ENCODE measurements around the gene TPX2.

TPX2 gene, protein sequence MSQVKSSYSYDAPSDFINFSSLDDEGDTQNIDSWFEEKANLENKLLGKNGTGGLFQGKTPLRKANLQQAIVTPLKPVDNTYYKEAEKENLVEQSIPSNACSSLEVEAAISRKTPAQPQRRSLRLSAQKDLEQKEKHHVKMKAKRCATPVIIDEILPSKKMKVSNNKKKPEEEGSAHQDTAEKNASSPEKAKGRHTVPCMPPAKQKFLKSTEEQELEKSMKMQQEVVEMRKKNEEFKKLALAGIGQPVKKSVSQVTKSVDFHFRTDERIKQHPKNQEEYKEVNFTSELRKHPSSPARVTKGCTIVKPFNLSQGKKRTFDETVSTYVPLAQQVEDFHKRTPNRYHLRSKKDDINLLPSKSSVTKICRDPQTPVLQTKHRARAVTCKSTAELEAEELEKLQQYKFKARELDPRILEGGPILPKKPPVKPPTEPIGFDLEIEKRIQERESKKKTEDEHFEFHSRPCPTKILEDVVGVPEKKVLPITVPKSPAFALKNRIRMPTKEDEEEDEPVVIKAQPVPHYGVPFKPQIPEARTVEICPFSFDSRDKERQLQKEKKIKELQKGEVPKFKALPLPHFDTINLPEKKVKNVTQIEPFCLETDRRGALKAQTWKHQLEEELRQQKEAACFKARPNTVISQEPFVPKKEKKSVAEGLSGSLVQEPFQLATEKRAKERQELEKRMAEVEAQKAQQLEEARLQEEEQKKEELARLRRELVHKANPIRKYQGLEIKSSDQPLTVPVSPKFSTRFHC

DNA sequence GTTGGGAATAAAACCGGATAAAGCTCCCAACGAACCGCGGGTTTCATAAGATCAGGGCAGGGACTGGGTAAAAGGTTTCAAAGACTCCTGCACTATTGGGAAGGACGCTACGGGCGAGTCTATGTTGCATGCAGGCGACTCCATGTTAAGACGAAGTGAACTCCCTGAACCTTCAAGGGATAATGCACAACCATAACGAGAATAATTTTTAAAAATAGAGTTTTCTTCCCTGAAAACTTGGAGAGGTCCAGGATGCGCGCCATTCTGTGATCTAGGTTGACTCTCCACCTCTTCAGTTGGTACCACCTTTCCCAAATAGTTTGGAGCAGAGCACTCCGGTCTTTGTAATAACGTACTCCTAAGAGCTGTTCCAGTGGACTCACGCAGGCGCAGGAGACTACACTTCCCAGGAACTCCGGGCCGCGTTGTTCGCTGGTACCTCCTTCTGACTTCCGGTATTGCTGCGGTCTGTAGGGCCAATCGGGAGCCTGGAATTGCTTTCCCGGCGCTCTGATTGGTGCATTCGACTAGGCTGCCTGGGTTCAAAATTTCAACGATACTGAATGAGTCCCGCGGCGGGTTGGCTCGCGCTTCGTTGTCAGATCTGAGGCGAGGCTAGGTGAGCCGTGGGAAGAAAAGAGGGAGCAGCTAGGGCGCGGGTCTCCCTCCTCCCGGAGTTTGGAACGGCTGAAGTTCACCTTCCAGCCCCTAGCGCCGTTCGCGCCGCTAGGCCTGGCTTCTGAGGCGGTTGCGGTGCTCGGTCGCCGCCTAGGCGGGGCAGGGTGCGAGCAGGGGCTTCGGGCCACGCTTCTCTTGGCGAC, at the start of gene TPX2:
TPX2 (plus strand) TSS at position 562 of the 821 bp plus-strand sequence. CDS start 18,187 bp downstream, outside the sequence.
- H3K9me3 ChIP-seq (ENCODE audit: control insufficient read depth in 2 of 2, low read length in 2 of 2), result no peaks in the 10 kb centered on the region
- peak within 1 kb of the TSS; percentile 86 to 95 for H3K4me3 ChIP-seq (ENCODE audit: low read length in 2 of 2)
- H3K36me3 ChIP-seq (ENCODE audit: control insufficient read depth in 2 of 2, insufficient read depth in 2 of 2, low read length in 2 of 2), result no peaks in the 10 kb centered on the region
- peak within 1 kb of the TSS; percentile 54 to 82 for H3K27ac ChIP-seq (ENCODE audit: low read depth in 2 of 2, low read length in 2 of 2)
- peak within 1 kb of the TSS; percentile 79 to 86 for H3K9ac ChIP-seq (ENCODE audit: low read depth in 1 of 2, low read length in 2 of 2)
- H3K27me3 ChIP-seq (ENCODE audit: control insufficient read depth in 2 of 2, insufficient read depth in 2 of 2, low read length in 2 of 2), result no peaks in the 10 kb centered on the region
- peaks cover 3 to 5% of the 10 kb centered on the region in 2 donors for H3K4me1 ChIP-seq (ENCODE audit: control insufficient read depth in 2 of 2, insufficient read depth in 2 of 2, low read length in 2 of 2)

DNA sequence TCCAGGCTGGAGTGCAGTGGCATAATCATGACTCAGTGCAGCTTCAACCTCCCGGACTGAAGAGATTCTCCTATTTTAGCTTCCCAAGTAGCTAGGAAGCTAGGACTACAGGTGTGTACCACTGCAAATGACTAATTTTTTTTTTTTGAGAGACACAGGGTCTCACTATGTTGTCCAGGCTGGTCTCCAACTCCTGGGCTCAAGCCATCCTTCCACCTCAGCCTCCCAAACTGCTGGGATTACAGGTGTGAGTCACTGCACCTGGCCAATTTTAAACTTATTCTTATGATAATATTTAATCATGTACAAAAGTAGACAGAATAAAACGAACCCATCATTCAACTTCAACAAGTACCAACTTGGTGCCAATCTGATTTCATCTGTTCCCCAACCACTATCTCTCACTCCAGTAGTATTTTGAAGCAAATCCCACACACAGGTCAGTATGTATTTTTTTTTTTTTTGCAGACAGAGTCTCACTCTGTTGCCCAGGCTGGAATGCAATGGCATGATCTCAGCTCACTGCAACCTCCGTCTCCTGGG, 48.9 kb upstream of the TPX2 start:
- H3K4me3 ChIP-seq (ENCODE audit: low read length in 2 of 2), result no peak overlapping the region
- no peaks in the 10 kb centered on the region for H3K27me3 ChIP-seq (ENCODE audit: control insufficient read depth in 2 of 2, insufficient read depth in 2 of 2, low read length in 2 of 2)
- peaks cover 14 to 19% of the 10 kb centered on the region in 2 donors for H3K36me3 ChIP-seq (ENCODE audit: control insufficient read depth in 2 of 2, insufficient read depth in 2 of 2, low read length in 2 of 2)
- H3K27ac ChIP-seq (ENCODE audit: low read depth in 2 of 2, low read length in 2 of 2), result no peak overlapping the region
- no peaks in the 10 kb centered on the region for H3K9me3 ChIP-seq (ENCODE audit: control insufficient read depth in 2 of 2, low read length in 2 of 2)
- no peak overlapping the region for H3K9ac ChIP-seq (ENCODE audit: low read depth in 1 of 2, low read length in 2 of 2)
- peaks cover 9 to 12% of the 10 kb centered on the region in 2 donors for H3K4me1 ChIP-seq (ENCODE audit: control insufficient read depth in 2 of 2, insufficient read depth in 2 of 2, low read length in 2 of 2)

DNA sequence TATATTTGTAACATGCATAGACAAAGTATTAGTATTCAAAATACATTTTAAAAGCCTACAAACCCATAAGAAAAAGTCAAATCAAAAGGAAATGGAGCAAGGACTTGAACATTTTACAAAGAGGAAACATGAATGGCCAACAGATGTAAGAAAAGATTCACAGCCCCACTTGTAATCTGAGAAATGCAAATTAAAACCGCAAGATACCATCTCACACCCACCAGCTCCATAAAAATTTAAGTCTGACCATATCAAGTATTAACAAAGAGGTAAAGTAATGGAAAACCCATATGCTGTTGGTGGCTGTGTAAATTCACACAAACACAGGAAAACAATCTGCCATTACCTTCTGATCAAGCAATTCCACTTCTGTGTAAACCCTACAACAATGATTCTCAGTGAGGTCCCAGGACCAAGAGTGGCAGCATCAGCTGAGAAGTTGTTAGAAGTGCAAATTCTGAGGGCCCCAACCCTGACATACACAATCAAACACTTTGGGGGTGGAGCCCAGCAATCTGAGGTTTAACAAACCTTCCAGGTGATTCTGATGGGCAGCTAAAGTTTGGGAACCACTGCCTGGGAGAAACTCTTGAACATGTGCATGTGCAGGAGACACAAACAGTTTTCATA, 47.3 kb upstream of the TPX2 start:
- Histone ChIP-seq H3K4me3 (ENCODE audit: low read length in 2 of 2) (no peak overlapping the region), H3K36me3 (ENCODE audit: control insufficient read depth in 2 of 2, insufficient read depth in 2 of 2, low read length in 2 of 2) (peaks cover 18 to 22% of the 10 kb centered on the region in 2 donors), H3K4me1 (ENCODE audit: control insufficient read depth in 2 of 2, insufficient read depth in 2 of 2, low read length in 2 of 2) (peaks cover 1 to 5% of the 10 kb centered on the region in 2 donors), H3K9me3 (ENCODE audit: control insufficient read depth in 2 of 2, low read length in 2 of 2) (no peaks in the 10 kb centered on the region), H3K9ac (ENCODE audit: low read depth in 1 of 2, low read length in 2 of 2) (no peak overlapping the region), H3K27ac (ENCODE audit: low read depth in 2 of 2, low read length in 2 of 2) (peak overlapping the region in 1 of 2 donors; percentile 35), H3K27me3 (ENCODE audit: control insufficient read depth in 2 of 2, insufficient read depth in 2 of 2, low read length in 2 of 2) (no peaks in the 10 kb centered on the region)

DNA sequence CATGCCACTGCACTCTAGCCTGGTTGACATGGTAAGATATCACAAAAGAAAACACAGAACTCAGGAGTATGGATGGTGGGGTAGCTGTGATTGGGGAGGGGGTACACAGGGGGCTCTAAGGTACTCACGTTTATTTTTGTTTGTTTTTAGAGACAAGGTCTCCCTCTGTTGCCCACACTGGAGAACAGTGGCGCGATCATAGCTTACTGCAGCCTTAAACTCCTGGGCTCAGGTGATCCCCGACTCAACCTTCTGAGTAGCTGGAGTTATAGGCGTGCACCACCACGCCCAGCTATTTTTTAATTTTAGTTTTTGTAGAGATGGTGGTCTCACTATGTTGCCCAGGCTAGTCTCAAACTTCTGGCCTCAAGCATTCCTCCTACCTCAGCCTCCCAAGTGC, 45.7 kb upstream of the TPX2 start:
- H3K27ac ChIP-seq (ENCODE audit: low read depth in 2 of 2, low read length in 2 of 2), result no peak overlapping the region
- no peak overlapping the region for H3K4me3 ChIP-seq (ENCODE audit: low read length in 2 of 2)
- no peak overlapping the region for H3K9ac ChIP-seq (ENCODE audit: low read depth in 1 of 2, low read length in 2 of 2)
- H3K27me3 ChIP-seq (ENCODE audit: control insufficient read depth in 2 of 2, insufficient read depth in 2 of 2, low read length in 2 of 2), result no peaks in the 10 kb centered on the region
- peaks cover 9 to 14% of the 10 kb centered on the region in 2 donors for H3K36me3 ChIP-seq (ENCODE audit: control insufficient read depth in 2 of 2, insufficient read depth in 2 of 2, low read length in 2 of 2)
- H3K4me1 ChIP-seq (ENCODE audit: control insufficient read depth in 2 of 2, insufficient read depth in 2 of 2, low read length in 2 of 2), result peaks cover 2 to 8% of the 10 kb centered on the region in 2 donors
- H3K9me3 ChIP-seq (ENCODE audit: control insufficient read depth in 2 of 2, low read length in 2 of 2), result no peaks in the 10 kb centered on the region

DNA sequence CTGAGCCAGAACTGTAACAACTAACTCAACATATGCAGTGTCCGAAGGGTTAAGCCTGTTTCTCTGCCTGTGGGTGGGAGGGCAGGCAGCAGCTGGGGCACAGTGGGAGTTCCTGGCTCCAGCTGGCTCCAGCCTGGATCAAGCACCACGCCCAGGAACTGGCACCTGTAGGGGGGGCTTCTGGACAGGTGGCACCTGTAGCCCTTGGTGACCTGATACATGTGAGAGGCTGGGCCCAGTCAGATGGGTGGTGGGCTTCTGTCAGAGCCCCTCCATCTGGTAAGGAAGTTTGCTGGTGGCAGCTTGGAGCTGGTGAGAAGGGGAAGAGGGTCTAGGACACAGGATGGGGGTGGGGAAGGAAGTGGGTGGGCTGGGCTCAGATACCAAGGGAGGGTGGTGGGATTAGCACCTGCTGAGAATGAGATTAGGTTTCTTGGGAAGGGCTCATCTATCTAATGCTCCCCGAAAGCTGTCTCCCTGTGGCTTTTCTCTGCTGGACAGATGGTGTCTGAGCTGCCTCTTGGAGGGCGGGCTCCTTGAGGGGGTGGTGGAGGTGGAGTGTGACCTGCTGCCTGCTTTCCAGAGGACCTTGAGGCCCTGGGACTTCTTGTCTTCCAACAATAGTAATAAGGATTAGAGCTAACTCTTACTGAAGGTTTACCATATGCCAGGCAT, 45.0 kb upstream of the TPX2 start:
- Histone ChIP-seq H3K4me1 (ENCODE audit: control insufficient read depth in 2 of 2, insufficient read depth in 2 of 2, low read length in 2 of 2) (peaks cover 8 to 13% of the 10 kb centered on the region in 2 donors), H3K27ac (ENCODE audit: low read depth in 2 of 2, low read length in 2 of 2) (peak overlapping the region; percentile 46 to 52), H3K9me3 (ENCODE audit: control insufficient read depth in 2 of 2, low read length in 2 of 2) (no peaks in the 10 kb centered on the region), H3K27me3 (ENCODE audit: control insufficient read depth in 2 of 2, insufficient read depth in 2 of 2, low read length in 2 of 2) (no peaks in the 10 kb centered on the region), H3K4me3 (ENCODE audit: low read length in 2 of 2) (no peak overlapping the region), H3K9ac (ENCODE audit: low read depth in 1 of 2, low read length in 2 of 2) (no peak overlapping the region), H3K36me3 (ENCODE audit: control insufficient read depth in 2 of 2, insufficient read depth in 2 of 2, low read length in 2 of 2) (peaks cover 9 to 12% of the 10 kb centered on the region in 2 donors)

DNA sequence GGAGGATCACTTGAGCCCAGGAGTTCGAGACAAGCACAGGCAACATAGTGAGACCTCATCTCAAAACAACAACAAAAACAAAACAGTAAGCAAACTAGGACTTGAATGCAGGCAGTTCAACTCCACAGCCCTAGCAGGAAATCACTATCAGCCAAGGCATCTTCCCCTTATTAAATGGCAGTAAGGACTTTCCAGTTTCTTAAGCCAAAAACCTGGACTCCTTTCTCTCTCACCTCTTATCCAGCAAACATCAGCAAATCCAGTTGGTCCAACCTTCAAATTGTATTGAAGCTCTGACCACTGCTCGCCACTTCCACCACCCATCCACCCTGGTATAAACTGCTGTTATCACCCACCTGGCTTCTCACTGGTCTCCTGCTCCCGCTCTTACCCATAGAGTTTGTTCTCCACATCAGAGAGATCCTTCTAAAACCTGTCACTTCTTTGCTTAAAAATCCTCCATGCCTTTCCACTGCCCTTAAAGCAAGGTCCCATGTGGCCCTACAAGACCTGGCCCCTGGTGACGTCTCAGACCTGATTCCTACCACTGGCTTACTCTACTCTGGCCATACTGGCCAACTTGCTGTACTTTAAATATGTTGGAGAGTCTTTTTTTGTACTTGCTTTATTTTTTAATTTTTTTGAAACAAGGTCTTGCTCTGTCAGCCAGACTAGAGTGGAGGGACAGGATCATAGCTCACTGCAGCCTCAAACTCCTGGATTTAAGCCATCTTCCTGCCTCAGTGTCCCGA, 44.1 kb upstream of the TPX2 start:
- Histone ChIP-seq H3K27ac (ENCODE audit: low read depth in 2 of 2, low read length in 2 of 2) (peak overlapping the region; percentile 1 to 52), H3K27me3 (ENCODE audit: control insufficient read depth in 2 of 2, insufficient read depth in 2 of 2, low read length in 2 of 2) (no peaks in the 10 kb centered on the region), H3K9ac (ENCODE audit: low read depth in 1 of 2, low read length in 2 of 2) (no peak overlapping the region), H3K36me3 (ENCODE audit: control insufficient read depth in 2 of 2, insufficient read depth in 2 of 2, low read length in 2 of 2) (peaks cover 9 to 12% of the 10 kb centered on the region in 2 donors), H3K9me3 (ENCODE audit: control insufficient read depth in 2 of 2, low read length in 2 of 2) (no peaks in the 10 kb centered on the region), H3K4me3 (ENCODE audit: low read length in 2 of 2) (no peak overlapping the region), H3K4me1 (ENCODE audit: control insufficient read depth in 2 of 2, insufficient read depth in 2 of 2, low read length in 2 of 2) (peaks cover 16 to 22% of the 10 kb centered on the region in 2 donors)

DNA sequence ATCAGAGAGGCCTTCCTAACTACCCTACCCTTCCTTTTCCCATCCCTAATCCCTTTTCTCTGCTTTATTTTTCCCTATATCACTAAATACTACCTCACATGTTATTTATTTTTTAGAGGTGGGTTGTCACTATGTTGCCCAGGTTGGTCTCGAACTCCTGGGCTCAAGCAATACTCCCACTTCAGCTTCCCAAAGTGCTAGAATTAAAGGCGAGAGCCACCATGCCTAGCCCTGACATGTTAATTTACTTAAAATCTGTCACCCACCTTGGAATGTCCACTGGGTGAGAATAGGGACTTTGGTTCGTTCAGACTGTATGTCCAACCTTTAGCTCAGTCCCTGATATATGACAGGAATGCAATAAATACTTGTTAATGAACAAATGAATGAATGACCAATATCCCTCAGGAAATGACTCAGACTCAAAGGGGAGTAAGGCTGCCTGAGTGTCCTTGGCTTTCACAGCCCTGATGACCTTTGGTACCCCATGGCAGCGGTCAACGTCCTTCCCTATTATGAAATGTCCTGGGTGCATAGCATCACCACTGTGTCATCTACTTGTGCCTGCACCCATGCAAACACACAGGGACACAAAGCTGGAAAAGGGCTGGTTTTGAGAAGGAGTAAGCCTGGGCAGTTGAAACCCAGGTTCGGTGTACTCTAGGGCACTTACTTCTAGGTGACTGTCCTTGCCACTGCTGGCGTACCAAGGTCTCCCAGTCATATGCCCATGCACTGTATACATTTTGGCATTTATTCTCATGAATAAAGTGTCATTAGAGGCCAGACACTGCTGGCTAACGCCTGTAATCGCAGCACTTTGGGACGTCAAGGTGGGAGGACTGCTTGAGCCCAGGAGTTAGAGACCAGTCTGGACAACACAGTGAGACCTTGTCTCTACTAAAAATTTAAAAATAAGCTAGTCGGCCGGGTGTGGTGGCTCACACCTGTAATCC, 43.0 kb upstream of the TPX2 start:
- no peak overlapping the region for H3K9ac ChIP-seq (ENCODE audit: low read depth in 1 of 2, low read length in 2 of 2)
- no peaks in the 10 kb centered on the region for H3K9me3 ChIP-seq (ENCODE audit: control insufficient read depth in 2 of 2, low read length in 2 of 2)
- no peak overlapping the region for H3K4me3 ChIP-seq (ENCODE audit: low read length in 2 of 2)
- H3K36me3 ChIP-seq (ENCODE audit: control insufficient read depth in 2 of 2, insufficient read depth in 2 of 2, low read length in 2 of 2), result peaks cover 9 to 15% of the 10 kb centered on the region in 2 donors
- peaks cover 16 to 25% of the 10 kb centered on the region in 2 donors for H3K4me1 ChIP-seq (ENCODE audit: control insufficient read depth in 2 of 2, insufficient read depth in 2 of 2, low read length in 2 of 2)
- no peaks in the 10 kb centered on the region for H3K27me3 ChIP-seq (ENCODE audit: control insufficient read depth in 2 of 2, insufficient read depth in 2 of 2, low read length in 2 of 2)
- H3K27ac ChIP-seq (ENCODE audit: low read depth in 2 of 2, low read length in 2 of 2), result peak overlapping the region; percentile 25 to 40

DNA sequence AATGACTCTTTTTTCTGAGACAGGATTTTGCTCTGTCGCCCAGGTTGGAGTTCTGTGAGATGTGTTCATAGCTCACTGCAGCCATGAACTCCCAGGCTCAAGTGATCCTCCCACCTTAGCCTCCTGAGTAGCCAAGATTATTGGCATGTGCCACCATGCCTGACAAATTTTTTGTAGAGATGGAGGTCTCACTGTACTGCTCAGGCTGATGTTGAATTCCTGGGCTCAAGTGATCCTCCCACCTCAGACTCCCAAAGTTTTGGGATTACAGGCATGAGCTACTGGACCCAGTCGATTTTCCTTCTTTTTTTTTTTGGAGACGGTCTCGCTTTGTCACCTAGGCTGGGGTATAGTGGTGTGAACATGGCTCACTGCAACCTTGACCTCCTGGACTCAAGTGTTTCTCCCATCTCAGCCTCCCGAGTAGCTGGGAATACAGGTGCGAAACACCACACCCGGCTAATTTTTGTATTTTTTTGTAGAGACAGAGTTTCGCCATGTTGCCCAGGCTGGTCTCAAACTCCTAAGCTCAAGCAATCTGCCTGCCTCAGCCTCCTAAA, 40.8 kb upstream of the TPX2 start:
- Histone ChIP-seq H3K4me3 (ENCODE audit: low read length in 2 of 2) (no peak overlapping the region), H3K27me3 (ENCODE audit: control insufficient read depth in 2 of 2, insufficient read depth in 2 of 2, low read length in 2 of 2) (no peaks in the 10 kb centered on the region), H3K9ac (ENCODE audit: low read depth in 1 of 2, low read length in 2 of 2) (peak overlapping the region in 1 of 2 donors; percentile 47), H3K27ac (ENCODE audit: low read depth in 2 of 2, low read length in 2 of 2) (peak overlapping the region; percentile 78 to 79), H3K4me1 (ENCODE audit: control insufficient read depth in 2 of 2, insufficient read depth in 2 of 2, low read length in 2 of 2) (peaks cover 16 to 20% of the 10 kb centered on the region in 2 donors), H3K9me3 (ENCODE audit: control insufficient read depth in 2 of 2, low read length in 2 of 2) (no peaks in the 10 kb centered on the region), H3K36me3 (ENCODE audit: control insufficient read depth in 2 of 2, insufficient read depth in 2 of 2, low read length in 2 of 2) (peaks cover 6% of the 10 kb centered on the region in 2 donors)
